GM19438 (cell line): Measurements from ENCODE around the gene ALDH1L2.

ENCODE experiments used
- ATAC-seq: cut with Tn5 transposase; IDR thresholded peaks from one replicate; pipeline ENCODE4 v1.9.1; 2021; ENCODE audit warnings: low read depth; ENCODE audit not compliant: unreplicated experiment

ALDH1L2 gene

DNA sequence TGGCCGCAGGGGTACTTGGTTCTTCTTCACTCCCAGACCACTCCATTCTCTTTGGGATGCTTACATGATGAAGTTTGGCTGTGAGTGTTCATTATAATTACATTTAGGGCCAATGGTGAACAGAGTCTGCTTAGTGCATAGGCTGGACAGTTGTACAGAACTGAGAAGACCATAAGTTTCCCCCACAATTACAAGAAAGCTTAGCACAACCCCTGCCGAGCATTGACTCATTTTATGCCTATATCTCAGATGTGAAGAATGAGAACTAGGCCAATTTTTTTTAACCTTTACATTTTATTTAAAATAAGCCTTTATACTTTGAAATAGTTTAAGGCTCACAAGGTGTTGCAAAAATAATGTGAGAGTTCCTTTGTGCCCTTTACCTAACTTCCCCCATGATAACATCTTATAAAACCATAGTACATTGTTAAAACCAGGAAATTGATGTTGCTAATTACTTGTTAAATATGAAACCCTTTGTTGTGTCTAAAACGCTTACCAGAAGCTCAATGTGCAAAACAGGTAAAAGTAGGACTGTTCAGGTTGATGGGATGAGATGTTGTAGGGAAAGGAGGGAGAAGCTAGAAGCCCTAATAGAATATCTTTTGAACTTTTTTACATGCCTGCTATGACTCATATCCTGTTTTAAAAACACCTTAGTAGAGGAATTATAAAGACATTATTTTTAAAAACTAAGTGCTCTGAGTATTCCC, 47.2 kb downstream of the ALDH1L2 start:
- no peak for ATAC-seq

DNA sequence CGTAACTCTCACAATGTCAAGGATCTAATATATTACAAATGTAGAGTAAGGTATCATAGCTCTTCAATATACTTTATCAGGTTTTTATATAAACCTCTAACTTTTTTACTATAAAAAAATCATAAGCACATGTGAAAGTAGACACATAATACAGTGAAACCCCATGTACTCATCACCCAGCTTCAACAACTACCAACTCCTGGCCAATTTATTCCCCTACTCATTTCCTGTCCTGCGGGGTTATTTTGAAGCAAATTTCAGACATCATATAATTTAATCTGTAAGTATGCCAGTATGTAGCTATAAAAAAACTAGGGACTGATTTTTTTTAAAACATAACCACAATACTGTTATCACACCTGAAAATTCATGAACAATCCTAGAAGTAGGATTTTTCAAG, 50.4 kb downstream of the ALDH1L2 start:
- no peak for ATAC-seq

DNA sequence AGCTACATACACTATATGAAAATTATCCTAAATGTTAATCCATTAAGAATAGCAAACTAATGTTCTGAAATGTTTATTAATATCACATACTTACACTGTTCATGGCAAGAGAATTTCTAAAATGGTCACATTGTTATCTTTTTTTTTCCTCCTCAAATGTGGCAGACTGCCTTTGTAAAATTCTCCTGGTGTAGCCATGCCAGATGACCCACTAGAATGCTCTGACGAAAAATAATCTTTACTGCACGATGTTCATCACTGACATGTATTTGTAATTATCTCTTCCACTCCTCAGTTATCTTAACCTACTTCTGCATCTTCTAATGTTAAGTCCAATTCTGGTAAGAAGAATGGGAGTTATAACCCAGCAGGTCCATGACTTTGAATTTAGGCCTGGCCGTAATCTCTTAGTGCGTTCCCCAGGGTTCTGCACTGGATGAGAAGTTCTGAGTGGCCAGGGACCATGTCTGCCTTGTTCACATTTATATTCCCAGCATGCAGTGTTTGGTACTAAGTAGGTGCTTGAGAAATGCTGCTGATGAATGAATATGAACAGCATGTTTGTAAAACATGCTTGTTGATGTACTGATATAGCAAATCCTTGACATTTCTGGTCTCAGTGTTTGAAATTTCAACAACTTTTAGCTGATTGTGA, 51.4 kb downstream of the ALDH1L2 start:
- no peak for ATAC-seq

- ATAC-seq: peak; percentile 87
These were observed 53.1 kb downstream of the ALDH1L2 start for GRCh38 chr12:105030820-105031807.

DNA sequence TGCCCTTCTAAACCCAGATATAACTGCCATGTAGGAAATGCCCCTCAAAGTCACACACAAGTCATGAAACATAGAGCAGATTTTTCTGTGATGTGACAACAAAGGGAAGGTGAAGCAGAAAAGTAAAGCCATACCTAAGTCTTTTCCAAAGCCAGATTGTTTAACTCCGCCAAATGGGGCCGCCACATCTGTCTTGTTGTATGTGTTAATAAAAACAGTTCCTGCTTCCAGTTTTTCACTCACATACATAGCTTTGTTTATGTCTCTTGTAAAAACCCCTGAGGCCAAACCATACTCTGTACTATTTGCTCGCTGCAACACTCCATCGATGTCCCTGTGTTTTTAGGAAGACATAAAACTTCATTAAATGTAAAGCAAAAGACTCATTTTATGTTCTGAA, 57.8 kb downstream of the ALDH1L2 start:
- no peak for ATAC-seq

- ATAC-seq: no peak
These were observed 58.4 kb downstream of the ALDH1L2 start for GRCh38 chr12:105025890-105026289.

- ATAC-seq: no peak
These were observed 59.3 kb downstream of the ALDH1L2 start for GRCh38 chr12:105024928-105025327.

- no peak for ATAC-seq
These were observed 63.9 kb downstream of the ALDH1L2 start for GRCh38 chr12:105020241-105020962.

DNA sequence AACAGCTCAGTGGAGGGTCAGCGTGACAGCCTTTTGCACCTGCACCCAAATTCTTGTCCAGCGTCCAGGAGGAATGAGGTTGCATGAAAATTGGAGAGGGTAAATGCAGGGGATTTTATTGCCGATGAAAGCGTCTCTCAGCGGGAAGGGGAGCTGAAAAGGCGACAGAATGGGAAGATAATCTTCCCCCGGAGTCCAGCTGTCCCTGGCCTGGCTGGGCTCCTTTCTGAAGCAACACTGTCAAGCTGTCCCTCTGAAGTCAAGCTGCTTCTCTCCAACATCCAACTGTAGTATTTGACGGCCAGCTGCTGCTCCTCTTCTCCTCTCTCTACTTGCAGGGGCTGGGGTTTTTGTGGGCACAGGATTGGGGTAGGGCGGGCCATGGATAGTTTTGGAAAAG, 65.5 kb downstream of the ALDH1L2 start:
- ATAC-seq: no peak

DNA sequence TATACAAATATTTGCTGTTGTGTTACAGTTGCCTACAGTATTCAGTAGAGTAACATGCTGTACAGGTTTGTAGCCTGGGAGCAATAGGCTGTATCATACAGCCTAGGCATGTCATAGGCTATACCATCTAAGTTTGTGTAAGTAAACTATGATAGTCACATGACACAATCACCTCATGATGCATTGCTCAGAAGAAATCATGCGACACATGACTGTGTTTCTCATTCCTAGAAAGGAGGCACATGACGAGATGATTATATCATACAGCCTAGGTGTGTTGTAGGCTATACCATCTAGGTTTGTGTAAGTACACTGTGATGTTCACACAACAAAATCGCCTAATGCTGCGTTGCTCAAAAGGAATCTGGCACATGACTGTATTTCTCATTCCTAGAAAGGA, 66.2 kb downstream of the ALDH1L2 start:
- ATAC-seq: no peak

DNA sequence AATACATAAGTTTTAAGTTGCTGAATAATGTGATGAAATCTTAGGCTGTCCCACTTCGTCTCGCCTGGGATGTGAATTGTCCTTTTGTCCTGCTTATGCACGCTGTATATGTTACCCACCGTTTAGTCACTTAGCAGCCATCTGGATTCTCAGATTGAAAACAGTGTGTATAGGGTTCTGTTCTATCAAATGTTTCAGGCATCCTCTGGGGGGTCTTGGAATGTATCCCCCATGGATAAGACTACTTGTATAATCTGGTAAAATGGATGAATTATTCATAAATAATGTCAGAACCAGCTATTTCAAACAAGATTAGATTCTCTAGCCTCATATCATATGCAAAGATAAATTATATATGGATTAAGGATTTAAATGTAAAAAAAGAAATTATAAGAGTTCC, 68.7 kb downstream of the ALDH1L2 start:
- ATAC-seq: no peak

DNA sequence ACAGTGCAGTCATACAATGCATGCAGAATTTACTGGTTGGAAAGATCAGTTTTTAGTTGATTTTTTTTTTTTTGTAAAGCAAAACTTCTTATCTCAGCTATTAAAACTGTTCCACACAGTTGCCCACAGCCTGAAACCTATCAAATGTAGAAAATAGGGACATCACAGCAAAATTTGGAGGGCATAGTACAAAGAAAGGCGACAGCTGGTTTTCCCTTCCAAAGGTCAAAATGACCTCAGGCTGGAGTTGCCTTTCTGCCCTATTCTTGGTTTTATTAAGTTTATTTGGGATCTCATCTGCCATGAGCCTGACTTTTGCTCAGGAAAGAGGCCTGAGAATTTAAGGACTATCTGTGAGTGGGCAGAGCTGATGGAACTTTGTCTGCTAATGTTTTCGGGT, 69.7 kb downstream of the ALDH1L2 start:
- ATAC-seq: no peak

GRCh38 chr12:105013892-105014291, 70.4 kb downstream of the ALDH1L2 start:
- ATAC-seq: no peak

DNA sequence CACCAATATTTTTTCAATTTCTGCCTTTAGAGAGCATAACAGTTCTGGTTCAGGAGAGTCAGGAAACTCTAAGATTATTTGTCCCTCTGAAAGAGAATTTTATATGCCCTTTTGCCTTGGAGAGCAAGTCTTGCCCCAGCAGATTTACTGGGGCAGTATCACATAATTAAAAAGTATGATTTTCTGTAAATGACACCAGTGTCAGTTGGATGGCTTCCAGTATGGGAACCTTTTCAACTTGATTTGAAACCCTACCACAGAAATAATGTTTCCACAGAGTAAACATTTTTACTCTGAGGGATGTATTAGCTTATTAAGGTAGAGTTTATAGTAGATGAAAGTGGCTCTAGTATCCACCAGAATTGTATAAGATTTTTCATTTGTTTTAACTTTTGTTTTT, 82.8 kb downstream of the ALDH1L2 start:
- ATAC-seq: no peak

GRCh38 chr12:104999347-104999685, 84.9 kb downstream of the ALDH1L2 start:
- ATAC-seq: no peak

DNA sequence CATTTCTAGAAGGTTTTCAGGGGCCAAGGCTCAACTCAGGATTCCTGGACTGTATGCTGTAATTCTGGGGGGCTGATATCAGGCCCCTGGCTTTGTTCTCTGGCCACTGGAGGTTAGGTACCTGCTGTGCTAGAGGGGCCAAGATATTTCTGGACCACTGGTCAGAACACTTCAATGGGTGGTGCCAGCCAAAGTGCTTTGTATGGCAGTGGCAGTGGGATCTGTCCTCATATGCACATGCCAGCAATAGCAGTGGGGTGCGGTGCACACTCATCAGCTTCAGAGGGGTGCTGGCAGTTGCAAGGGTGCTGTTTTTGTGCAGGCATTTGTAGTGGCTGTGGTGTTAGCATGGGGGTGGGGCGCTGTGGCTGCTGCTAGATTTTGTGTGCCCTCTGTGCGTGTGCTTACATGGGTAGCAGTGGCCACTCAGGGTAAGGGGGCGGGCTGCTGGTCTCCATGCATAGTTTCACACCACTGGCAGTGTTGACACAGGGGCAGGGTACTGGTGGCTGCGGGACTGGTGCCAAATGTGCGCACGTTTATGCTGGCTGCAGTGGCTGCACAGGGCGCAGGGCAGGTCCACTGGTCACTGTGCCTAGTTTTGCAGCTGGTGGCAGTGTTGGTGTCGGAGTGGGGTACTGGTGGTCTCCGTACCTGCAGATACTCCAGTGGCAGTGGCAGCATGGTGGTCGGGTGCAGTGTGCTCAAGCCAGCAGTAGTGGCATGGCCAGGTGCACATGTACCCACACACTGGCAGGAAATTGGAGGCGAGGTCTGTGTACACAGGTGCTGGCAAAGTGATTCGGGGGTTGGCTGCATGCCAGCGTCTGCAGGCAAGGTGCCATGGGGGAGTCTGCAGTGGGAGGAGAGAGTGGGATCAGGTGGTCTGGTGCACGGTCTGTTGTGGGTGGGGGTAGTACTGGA, 85.6 kb downstream of the ALDH1L2 start:
- no peak for ATAC-seq

DNA sequence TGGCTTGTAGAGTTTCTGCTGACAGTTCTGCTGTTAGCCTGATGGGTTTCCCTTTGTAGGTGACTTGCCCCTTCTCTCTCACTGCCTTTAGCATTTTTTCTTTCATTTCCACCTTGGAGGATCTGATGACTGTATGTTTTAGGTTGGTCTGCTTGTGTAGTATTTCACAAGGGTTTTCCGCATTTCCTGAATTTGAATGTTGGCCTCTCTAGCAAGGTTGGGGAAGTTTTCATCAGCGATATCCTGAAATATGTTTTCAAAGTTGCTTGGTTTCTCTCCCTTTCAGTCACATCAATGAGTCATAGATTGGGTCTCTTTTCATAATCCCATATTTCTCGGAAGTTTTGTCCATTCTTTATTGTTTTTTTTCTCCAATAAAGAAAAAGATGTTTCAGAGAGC, 86.7 kb downstream of the ALDH1L2 start:
- no peak for ATAC-seq

DNA sequence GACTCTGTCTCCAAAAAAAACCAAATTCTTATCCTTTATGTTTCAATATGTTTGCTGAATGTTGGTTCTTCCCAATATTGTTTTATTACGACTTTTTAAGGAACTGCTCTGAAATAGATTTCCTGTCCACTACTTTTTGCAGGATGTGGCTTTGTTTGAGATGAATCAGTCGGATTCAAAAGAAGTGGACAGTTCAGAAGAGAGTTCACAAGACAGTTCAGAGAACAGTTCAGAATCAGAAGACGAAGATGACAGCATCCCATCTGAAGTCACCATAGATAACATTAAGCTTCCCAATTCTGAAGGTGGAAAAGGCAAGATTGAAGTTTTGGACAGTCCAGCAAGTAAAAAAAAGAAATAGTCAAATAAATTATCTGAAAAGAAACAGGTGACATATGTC, 89.9 kb downstream of the ALDH1L2 start:
- ATAC-seq: no peak

DNA sequence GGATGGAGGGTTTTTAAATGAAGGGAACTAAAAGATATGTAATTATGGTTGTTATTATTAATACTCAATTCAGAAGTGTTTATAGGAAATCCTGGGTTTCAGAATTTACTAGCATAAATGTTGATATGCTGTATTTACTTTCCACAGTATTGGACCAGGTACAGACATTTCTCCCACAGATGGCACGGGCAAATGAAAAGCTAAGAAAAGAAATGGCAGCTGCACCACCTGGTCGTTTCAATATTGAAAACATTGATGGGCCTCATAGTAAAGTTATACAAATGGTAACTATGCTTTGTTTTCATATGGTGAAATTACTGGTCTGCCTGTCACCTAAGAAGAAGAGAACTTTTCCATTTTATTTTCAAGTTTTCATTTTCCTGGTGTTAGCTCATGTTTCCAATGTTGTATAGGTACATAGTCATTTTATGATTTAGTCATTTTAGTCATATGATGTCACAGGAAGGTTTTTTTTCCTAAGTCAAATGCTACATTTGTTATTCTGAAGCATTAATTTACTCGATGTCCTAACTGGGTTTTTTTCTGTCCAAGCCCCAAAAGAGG, 92.6 kb downstream of the ALDH1L2 start:
- ATAC-seq: no peak
